ENCODE data around the gene NOS3. TPM values are rescaled to one million over a fixed set of nuclear protein-coding genes. Genes with fewer than 3 reads are reported as not detected.

NOS3 gene
- total RNA-seq, 1 donor from 2014 or later = 185 TPM

GRCh38 chr7:150947761-150948651 lies 42.8 kb upstream of the NOS3 start:
- no peak overlapping the region for H3K27ac ChIP-seq
- no peaks in the 10 kb centered on the region for H3K9me3 ChIP-seq
- no peak overlapping the region for H3K4me3 ChIP-seq
- peak in 1 of 2 donors; percentile 53 for DNase-seq (ENCODE audit: low spot score in 2 of 2)
- no peaks in the 10 kb centered on the region for H3K4me1 ChIP-seq
- intact Hi-C loops (cut with DNase I) = no loop called here
- TF ChIP-seq CTCF (IDR thresholded peaks at IDR 0.05) = no peak
- H3K27me3 ChIP-seq = peaks cover 3% of the 10 kb centered on the region
- H3K36me3 ChIP-seq = no peaks in the 10 kb centered on the region

- H3K4me3 ChIP-seq = no peak overlapping the region
- no peaks in the 10 kb centered on the region for H3K4me1 ChIP-seq
- intact Hi-C loops (cut with DNase I) = no loop called here
- no peak overlapping the region for H3K27ac ChIP-seq
- peaks cover 3% of the 10 kb centered on the region for H3K27me3 ChIP-seq
- DNase-seq (ENCODE audit: low spot score in 2 of 2) = peak in 1 of 2 donors; percentile 51
- no peak for TF ChIP-seq CTCF (IDR thresholded peaks at IDR 0.05)
- H3K9me3 ChIP-seq = no peaks in the 10 kb centered on the region
- H3K36me3 ChIP-seq = no peaks in the 10 kb centered on the region
Measured at GRCh38 chr7:150948791-150949251, 42.0 kb upstream of the NOS3 start.

- Histone ChIP-seq H3K4me1 (no peaks in the 10 kb centered on the region), H3K4me3 (no peak overlapping the region), H3K36me3 (no peaks in the 10 kb centered on the region), H3K27ac (no peak overlapping the region), H3K27me3 (peaks cover 3% of the 10 kb centered on the region), H3K9me3 (no peaks in the 10 kb centered on the region)
- DNase-seq (ENCODE audit: low spot score in 2 of 2) = no peak
- intact Hi-C loops (cut with DNase I) = no loop called here
- TF ChIP-seq CTCF (IDR thresholded peaks at IDR 0.05) = no peak
Measured at GRCh38 chr7:150949564-150949963, 41.3 kb upstream of the NOS3 start.

- no peak overlapping the region for H3K4me3 ChIP-seq
- intact Hi-C loops (cut with DNase I) = no loop called here
- DNase-seq (ENCODE audit: low spot score in 2 of 2) = no peak
- TF ChIP-seq CTCF (IDR thresholded peaks at IDR 0.05) = no peak
- peaks cover 3% of the 10 kb centered on the region for H3K27me3 ChIP-seq
- H3K4me1 ChIP-seq = no peaks in the 10 kb centered on the region
- no peak overlapping the region for H3K27ac ChIP-seq
- H3K36me3 ChIP-seq = no peaks in the 10 kb centered on the region
- H3K9me3 ChIP-seq = no peaks in the 10 kb centered on the region
Measured at GRCh38 chr7:150949971-150950491, 40.8 kb upstream of the NOS3 start.

GRCh38 chr7:150950496-150951180 lies 40.2 kb upstream of the NOS3 start:
- Histone ChIP-seq H3K4me3 (no peak overlapping the region), H3K36me3 (no peaks in the 10 kb centered on the region), H3K9me3 (no peaks in the 10 kb centered on the region), H3K4me1 (peaks cover 3 to 6% of the 10 kb centered on the region in 2 donors), H3K27ac (no peak overlapping the region), H3K27me3 (peaks cover 3% of the 10 kb centered on the region)
- TF ChIP-seq CTCF (IDR thresholded peaks at IDR 0.05) = no peak
- intact Hi-C loops (cut with DNase I) = no loop called here
- no peak for DNase-seq (ENCODE audit: low spot score in 2 of 2)

Measured in ascending aorta (tissue), 2 donors.